HG03575 (cell line): ENCODE data around the gene GRIK1.

ENCODE experiments used
- ATAC-seq: cut with Tn5 transposase; IDR thresholded peaks from one replicate; pipeline ENCODE4 v1.9.1; 2021; ENCODE audit not compliant: unreplicated experiment, insufficient number of reproducible peaks, low FRiP score; ENCODE audit errors: extremely low read depth

GRIK1 gene

DNA sequence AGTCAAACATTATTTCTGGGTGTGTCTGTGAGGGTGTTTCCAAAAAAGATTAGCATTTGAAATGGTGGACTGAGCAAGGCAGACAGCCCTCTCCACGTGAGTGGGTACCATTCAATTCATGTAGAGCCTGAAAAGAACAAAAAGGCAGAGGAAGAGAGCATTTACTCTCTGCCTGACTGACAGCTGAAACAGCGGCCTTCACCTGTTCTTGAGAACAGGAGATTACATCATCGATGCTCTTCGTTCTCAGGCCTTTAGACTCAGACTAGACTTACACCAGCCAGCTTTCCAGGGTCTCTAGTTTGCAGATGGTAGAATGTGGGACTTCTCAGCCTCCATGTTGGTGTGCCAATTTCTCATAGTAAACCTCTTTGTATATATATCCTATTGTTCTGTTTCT is 338.7 kb downstream of the GRIK1 start:
- no peak for ATAC-seq

DNA sequence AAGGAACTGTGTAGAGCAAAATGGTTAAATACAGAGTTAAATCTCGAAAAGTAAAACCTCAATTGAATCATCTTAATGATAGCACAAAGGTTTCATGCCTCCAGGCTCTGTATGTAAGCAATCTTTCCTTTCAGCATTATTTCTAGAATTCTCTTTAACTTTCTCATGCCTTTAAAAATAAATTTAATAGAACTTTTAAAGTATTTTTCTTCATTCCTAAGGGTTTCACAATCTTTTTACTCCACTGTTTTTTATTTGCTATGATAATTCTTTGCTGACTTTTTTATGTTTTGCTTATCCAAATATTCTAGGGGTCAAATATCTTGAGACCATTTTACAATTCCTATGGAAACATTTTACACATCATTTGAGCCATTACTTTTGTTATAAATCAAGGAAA is 353.1 kb downstream of the GRIK1 start:
- no peak for ATAC-seq

DNA sequence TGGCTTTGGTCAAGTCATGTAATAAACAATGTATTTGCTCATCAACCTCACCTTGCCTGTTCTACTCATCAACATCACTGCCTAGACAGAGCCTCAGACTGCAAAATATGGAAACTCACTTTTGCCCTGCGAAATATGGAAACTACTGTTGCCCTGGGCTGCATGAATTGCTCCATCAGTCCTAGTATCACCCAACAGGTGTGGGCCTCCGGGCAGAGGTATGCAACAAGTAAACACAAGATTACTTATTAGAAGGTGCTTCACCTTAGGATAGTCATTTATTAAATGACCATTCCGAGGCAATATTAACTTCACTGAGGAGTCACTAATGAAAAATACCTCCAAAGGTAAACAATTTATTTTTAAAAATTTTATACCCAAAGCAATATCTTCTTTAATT is 354.3 kb downstream of the GRIK1 start:
- no peak for ATAC-seq

DNA sequence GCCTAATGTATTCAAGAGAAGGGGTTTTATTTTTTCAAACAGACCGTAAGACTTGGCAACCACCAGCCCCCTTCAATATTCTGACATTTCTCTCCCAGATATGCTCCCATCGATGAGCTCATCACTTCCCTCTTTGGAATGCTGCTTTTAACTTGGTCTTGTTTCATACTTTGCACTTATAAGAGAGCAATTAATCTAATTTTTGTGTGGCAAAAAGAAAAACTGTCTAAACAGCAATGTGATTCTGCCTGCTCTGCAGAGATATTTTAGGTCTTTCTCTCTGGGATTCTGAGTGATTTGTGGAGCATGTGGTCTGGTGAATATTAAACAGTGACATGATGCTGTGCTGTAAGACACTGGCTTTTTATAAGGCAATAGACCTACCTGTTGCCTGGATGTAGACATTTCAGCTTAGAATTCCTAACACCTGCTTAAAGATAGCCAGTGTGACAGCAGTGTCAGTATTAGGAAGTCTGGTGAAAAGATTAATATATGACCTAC is 356.3 kb downstream of the GRIK1 start:
- ATAC-seq = no peak

DNA sequence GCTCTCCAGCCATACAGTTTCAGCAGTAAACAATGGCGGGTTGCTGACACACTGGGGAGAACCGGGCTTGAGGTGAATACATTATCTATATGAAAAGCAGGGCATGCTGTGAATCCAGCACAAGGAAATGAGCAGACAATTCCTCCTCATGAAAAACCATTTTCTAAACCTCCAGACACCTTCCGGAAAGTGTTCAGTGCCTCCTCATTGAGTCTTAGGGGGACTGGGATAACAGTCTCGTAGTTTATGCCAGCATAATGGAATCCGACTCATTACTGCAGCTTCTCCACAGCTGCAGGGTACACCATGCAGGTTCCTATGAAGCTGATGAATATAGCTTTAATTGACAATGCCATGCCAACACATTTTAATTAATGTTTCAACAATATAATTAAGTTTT is 356.9 kb downstream of the GRIK1 start:
- no peak for ATAC-seq

DNA sequence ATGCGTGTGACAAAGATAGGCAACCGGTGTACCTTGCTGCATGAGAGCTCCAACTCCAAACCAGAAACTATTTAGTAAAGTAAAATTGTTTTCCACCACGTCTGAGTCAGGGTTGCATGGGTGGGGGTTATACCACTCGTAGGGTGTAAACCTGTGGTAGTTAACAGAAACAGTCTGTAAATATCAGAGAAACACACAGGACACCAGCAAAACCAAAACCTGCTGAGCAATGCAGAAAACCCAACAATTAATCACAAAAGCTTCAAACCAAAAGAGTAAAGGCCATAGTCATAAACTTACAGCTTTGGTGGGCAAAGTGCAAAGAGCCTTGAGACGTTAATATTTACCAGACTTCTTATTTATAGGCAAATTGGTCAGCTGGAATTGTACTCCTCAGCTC is 358.4 kb downstream of the GRIK1 start:
- no peak for ATAC-seq

DNA sequence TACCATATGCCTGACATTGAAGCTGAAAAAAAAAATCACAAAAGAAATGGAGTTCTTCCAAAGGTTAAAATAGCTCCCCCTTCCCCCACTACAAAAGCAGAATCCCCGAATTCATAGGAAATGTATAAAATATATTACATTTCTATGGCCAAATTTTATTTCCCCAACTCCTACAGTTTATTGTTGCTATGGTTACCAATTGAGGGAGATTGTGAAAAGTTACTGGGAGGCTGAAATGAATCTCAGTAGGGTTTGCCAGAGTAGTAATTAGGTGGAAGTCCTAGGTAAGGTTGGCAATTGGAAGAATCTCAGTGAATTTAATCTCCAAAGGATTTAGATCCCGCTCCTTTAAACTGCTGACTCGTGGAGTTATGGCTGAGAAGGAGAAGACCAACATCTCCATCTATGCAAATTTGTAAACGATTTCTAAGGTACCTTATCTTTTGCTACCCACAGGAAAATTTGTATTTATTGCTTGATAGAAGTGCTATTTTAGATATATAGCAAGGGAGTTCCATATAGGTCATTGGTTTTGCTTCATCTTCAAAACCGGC is 359.0 kb downstream of the GRIK1 start:
- no peak for ATAC-seq

DNA sequence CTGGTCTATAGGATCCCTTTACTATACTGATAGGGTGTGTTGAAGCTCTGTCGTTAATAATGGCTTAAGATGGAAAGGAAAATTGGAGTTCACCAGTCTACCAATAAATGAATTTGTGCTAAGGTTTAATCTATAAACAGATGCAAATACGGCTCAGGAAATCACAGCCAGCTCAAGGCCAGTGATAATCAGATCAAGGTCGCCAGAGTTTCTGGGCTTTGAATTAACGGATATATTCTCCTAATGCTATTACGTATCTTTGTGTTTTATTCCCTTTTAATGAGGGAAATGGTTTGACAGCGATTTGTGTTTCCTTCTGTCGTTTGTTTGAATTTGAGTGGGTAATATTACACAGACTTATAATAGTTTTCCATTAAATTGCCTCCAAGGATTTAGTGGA is 361.5 kb downstream of the GRIK1 start:
- no peak for ATAC-seq

DNA sequence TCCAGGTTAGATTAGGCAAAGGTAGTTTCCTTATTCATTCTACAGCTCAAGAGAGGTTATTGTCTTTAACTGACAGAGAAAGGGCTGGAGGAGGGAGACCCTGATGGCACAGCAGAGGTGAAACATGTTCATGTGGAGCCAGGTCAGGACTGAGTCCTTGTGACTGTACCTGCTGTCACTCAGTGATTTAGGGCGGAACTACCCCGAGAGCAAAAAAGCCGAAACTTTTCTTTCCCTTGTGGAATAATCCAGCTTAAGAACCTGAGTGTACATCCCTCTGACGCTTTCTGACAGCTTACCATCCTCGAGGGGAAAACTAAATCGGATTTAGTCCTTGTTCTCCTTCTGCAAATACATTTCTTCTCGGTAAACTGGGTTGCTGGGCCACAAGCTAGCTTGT is 367.8 kb downstream of the GRIK1 start:
- ATAC-seq = no peak

DNA sequence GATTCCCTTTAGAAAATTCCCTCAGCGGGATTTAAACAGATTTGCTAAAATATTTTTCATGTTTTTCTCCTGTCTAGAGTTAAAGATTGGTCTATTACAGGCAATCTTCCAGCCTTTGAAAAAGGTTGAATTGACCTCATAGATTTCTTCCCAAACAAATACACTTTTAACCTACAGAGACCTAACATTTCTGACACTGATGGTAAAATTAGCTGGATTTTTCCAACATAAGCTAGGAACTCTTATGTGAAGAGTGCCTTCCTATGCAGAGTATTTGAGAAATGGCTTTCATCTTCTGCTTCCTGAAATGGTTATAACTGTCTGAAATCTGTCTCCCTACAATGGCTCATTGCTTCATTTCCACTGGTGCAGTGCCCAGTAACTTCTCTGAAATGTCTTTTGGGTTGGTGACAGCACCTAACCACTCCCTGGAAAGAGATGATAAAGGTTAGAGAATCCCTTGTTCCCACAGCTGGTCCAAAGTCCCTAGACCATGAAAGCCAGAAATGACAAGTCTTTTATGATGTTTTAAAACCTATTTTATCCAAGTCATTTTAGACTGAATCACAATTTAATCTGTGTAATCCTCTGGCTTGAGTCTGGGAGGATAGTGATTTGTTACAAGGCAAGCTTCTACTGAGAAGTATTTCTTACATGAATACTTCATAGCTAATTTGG is 371.6 kb downstream of the GRIK1 start:
- no peak for ATAC-seq

DNA sequence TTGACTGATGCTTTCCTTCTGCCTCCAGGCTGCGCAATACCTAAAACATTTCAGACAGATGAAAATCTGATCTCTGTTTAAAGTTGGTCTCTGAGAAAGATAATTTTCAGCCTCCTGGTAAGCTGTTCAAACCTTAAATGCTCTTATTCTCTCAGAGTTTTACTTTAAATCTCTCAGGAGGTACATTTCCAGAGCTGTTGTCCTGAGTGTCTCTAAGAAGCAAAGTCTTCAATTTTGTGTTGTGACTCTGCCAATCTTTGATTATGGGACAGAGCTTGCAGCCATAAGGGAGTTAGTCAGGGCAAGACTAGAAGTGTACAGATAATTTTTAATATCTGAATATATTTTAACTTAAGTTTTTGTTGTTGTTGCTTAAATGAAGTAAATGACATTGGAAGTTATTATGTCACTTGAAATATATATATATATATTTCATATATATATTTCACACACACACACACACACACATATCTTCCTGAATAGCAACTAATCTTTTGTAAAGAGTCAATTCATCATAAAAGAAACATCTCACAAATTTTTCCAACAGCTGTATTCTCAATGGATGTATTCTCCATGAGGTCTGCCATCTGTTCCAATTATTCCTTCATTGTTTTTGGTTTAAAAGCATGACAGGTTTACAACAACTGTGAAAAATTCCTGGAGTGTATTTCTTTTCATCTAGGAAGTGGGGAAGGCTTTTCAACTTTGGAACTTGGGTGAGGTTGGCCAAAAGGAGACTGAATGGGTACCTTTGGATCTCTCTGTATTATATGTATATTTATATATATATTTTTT is 381.7 kb downstream of the GRIK1 start:
- no peak for ATAC-seq

DNA sequence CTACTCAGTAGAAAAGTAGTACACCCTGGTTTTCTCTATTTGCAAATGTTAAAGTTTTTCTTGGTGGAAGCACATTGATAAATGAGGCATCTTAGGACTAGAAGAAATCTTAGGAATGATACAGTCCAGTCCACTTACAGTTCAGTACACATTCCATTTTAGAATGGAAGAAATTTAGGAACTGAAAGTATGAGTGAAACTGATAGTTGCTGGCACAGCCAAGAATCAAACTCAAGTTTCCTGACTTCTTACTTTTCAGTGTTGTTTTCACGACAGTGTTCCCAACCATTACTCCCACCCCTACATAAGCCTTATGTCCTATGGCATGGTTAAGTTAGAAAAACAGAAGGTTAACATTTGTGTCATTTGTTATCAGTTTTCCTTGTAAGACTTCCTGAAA is 382.6 kb downstream of the GRIK1 start:
- no peak for ATAC-seq

DNA sequence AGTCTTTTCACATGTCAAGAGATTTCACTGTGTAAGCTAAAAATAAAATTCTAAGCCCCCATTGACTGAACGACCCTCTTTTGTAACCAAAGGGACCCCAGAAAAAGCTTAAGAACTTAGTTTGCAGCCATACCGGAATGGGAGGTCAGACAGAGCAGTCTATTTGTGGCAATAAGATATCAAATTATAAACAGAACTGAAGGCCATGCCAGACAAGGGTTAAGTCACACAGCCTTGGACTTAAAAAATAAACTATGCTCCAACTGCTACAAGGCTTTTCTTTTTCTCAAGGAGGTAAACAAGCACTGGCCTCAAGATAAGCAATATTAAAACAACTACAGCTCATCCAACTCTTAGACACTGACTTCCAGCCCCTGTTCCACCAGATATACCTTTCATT is 384.2 kb downstream of the GRIK1 start:
- ATAC-seq = no peak

DNA sequence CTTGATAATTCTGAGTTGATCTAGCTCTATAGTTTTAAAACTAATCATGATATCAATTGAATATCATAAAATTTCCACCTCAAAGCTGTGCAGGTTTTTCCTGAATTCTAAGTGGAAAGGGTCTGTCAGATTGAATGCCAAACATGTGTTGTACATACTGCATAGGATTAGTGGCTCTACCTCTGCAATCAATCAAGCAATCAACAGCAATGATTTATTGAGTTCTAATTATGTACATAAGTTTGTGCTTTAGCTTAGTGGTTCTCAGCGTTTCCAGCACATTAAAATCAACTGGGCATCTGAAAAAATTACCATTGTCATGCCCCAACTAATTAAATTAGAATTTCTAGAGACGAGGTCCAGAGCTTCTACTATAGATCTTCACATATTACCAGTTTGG is 389.6 kb downstream of the GRIK1 start:
- ATAC-seq = no peak

DNA sequence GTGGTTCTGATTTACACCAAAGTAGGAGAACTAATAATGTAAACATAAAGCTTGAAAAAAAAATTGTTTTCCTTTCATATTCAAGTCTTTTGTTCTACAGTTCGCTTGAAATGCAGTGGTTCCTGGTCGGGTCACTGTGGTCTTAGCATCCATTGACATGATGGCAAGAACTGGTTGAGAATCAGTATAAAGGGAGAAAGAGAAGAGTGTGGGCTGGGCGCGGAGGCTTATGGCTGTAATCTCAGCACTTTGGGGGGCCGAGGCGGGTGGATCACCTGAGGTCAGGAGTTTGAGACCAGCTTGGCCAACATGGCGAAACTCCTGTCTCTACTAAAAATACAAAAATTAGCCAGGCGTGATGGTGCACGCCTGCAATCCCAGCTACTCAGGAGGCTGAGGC is 390.2 kb downstream of the GRIK1 start:
- no peak for ATAC-seq

DNA sequence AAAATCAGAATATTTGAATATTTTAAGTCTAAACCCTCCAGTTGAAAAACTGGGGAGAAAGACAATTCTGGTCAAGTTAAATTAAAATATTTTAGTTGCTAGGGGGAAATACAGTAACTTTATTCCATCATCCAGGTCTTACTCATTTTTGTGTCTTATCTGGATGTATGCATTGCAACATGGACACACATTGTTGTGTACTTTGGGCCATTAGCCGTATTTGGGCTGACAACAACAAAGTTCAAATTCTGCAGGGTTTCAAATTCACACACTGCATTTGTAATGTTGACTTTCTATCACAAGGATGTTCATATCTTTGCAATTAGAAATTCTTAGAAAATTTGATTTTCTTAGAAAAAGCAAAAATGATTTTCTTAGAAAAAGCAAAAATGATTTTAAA is 391.8 kb downstream of the GRIK1 start:
- no peak for ATAC-seq

DNA sequence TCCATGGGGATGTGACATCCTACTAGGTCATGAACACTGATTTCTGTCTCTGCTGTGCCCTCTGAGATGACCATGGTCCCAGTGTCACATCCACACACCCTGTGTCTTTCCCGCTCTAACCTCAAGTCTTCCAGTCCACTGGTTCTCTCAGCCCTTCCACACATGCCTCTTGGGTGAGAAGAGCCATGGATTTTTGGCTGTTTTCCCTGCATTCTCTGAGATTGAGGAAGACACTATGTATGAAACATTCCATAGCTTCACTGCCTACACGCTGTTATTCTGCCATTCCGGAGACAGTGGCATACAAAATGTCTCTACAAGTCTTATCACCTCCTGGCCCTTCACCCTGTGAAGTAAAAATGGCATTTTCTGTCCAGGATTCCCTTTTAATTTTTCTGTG is 393.7 kb downstream of the GRIK1 start:
- no peak for ATAC-seq

DNA sequence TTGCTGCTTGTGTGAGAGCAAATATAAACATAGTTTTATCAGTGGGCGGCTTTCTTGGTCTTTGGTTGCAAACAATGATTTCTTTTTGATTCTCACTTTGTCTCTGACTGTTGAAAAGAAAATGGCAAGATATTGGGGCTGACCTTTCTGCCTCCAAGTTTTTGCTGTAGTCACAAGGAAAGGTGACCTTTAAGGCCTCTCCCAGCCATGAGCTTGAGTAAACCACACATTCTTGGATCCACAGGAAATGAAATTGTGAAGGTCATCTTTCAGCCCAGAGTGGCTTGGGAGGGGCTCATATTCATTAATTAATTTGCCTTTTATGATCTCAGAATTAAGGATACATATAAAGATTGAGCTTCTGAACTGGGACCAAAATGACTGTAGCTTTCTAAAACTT is 399.5 kb downstream of the GRIK1 start:
- ATAC-seq = no peak

DNA sequence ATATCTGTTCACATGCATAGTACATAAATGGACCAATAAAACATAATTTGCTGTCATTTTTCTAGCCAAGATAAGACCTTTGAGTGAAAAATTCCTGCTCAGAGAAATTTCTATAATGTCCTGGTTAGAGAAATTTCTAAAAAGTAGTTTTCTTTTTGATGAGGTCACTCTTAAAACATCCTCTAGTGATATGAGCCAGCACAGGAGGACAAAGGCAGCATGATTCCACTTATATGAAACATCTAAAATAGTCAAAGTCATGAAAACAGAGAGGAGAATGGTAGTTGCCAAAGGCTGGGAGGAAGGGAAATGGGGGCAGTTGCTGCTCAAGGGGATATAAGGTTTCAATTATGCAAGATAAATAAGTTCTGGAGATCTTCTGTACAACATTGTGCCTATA is 401.7 kb downstream of the GRIK1 start:
- ATAC-seq = no peak

DNA sequence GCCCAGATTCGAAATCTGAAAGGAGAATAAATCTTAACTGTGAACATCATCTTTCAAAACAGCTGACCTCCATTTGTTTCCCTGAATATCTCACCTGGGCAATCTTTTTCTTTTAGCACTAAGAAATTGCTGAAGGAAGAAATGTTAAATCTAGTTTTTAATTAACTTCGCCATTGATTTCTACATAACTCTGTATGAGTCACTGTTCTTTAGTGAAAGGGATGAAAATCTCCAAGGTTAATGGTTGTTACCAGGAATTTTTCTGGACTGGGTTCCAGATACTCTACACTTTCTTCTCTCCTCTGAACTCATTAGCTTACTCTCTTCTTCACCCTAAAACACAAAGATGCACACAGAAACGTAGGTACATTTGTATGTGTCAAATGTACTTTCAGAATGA is 405.3 kb downstream of the GRIK1 start:
- no peak for ATAC-seq
